Ascending aorta (tissue), 2 donors: ENCODE data around the gene KLHL17. TPM values are rescaled to one million over a fixed set of nuclear protein-coding genes. Genes with fewer than 3 reads are reported as not detected.

Experiments used
- DNase-seq, 2 donors: peaks; one replicate each; pipeline ENCODE4 v3.0.0-alpha.2; 2019; ENCODE audit warnings: low spot score in 2 of 2
- H3K27ac ChIP-seq, 2 donors: fragments of 200-600 bp; sonication (generic); one replicate each; pipeline ENCODE4 v1.5.1; 2016 to 2017; ENCODE audit warnings: mild to moderate bottlenecking in 1 of 2
- H3K27me3 ChIP-seq: fragments of 200-600 bp; sonication (generic); one replicate; pipeline ENCODE4 v1.5.1; 2017
- H3K36me3 ChIP-seq, 2 donors: fragments of 200-600 bp; sonication (generic); one replicate each; pipeline ENCODE4 v1.5.1; 2016
- H3K4me1 ChIP-seq, 2 donors: fragments of 200-600 bp; sonication (generic); one replicate each; pipeline ENCODE4 v1.5.1; 2016 to 2017; ENCODE audit warnings: mild to moderate bottlenecking in 1 of 2
- H3K4me3 ChIP-seq, 2 donors: fragments of 200-600 bp; sonication (generic); one replicate each; pipeline ENCODE4 v1.5.1; 2016 to 2017; ENCODE audit warnings: mild to moderate bottlenecking in 1 of 2
- H3K9me3 ChIP-seq, 2 donors: fragments of 200-600 bp; sonication (generic); one replicate each; pipeline ENCODE4 v1.5.1; 2016
- intact Hi-C: fragments of 100-400 bp; cut with DNase I; formaldehyde crosslinking; loops from one replicate; pipeline ENCODE4 v1.15.1; 2023
- total RNA-seq: library from RNA; depleted of rRNA; stranded (reverse); fragments of >200 nt; gene quantifications from one replicate; pipeline ENCODE4 v1.1.0, GENCODE V29; 2016
- TF ChIP-seq, protein P1 (sequence below), 3 experiments: fragments of 200-600 bp in 2 of 3; fragments of 450-650 bp in 1 of 3; sonication (generic) in 2 of 3; IDR thresholded peaks; one replicate each; pipeline ENCODE4 v1.5.1; 2016 to 2019; ENCODE audit warnings: antibody characterized with exemption in 3 of 3, mild to moderate bottlenecking in 1 of 3, moderate library complexity in 1 of 3

The KLHL17 gene
- total RNA-seq, 1 donor from 2014 or later: 16.6 TPM

DNA sequence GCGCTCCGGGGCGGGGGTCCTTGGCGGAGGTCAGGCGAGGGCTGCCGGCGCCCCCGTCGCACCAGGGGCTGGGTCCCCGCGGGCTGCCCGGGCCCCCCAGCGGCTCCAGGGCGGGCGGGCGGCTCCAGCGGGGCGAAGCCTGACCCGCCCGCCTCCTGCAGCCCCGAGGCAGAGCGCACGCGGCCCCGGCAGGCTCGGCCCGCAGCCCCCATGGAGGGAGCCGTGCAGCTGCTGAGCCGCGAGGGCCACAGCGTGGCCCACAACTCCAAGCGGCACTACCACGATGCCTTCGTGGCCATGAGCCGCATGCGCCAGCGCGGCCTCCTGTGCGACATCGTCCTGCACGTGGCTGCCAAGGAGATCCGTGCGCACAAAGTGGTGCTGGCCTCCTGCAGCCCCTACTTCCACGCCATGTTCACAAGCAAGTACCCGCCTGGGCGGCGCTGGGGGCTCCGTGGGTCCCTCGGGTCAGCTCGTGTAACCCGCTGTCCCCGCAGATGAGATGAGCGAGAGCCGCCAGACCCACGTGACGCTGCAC is 817 bp downstream of the KLHL17 start:
- H3K4me1 ChIP-seq: peaks cover 11 to 29% of the 10 kb centered on the region in 2 donors
- TF ChIP-seq, protein P1, sequence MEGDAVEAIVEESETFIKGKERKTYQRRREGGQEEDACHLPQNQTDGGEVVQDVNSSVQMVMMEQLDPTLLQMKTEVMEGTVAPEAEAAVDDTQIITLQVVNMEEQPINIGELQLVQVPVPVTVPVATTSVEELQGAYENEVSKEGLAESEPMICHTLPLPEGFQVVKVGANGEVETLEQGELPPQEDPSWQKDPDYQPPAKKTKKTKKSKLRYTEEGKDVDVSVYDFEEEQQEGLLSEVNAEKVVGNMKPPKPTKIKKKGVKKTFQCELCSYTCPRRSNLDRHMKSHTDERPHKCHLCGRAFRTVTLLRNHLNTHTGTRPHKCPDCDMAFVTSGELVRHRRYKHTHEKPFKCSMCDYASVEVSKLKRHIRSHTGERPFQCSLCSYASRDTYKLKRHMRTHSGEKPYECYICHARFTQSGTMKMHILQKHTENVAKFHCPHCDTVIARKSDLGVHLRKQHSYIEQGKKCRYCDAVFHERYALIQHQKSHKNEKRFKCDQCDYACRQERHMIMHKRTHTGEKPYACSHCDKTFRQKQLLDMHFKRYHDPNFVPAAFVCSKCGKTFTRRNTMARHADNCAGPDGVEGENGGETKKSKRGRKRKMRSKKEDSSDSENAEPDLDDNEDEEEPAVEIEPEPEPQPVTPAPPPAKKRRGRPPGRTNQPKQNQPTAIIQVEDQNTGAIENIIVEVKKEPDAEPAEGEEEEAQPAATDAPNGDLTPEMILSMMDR (IDR thresholded peaks at IDR 0.05): no peak
- intact Hi-C loops: no loop called here

DNA sequence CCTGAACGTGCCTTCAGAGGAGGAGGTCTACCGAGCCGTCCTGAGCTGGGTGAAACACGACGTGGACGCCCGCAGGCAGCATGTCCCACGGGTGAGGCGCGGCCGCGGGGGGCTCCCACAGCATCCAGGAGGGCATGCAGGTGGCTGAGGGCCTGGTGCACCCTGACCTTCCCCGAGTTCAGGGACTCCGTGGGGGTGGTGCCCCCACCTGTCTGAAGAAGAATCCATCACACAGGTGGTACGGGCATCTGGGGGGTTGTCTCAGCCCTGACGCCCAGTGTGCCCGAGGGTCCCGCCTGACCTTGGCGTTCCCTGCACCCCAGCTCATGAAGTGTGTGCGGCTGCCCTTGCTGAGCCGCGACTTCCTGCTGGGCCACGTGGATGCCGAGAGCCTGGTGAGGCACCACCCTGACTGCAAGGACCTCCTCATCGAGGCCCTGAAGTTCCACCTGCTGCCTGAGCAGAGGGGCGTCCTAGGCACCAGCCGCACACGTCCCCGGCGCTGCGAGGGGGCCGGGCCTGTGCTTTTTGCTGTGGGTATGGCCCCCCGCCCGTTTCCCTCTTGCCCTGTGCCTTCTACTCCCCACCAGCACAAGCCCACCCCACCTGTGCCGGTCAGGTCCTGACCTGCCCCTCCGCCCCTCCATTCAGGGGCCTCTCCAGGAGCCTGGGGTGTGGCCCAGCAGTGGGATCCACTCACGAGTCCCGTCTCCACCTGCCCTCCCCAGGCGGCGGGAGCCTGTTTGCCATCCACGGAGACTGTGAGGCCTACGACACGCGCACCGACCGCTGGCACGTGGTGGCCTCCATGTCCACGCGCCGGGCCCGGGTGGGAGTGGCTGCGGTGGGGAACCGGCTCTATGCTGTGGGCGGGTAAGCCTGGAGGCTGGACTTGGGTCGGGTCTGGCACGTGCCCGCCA is 2.3 kb downstream of the KLHL17 start:
- H3K9me3 ChIP-seq: no peaks in the 10 kb centered on the region
- DNase-seq: no peak
- intact Hi-C loops: no loop called here
- TF ChIP-seq, protein P1 (IDR thresholded peaks at IDR 0.05): no peak
- H3K27me3 ChIP-seq: no peaks in the 10 kb centered on the region
- H3K27ac ChIP-seq: no peak overlapping the region
- H3K4me3 ChIP-seq: no peak overlapping the region
- peaks cover 15 to 28% of the 10 kb centered on the region in 2 donors for H3K4me1 ChIP-seq
- H3K36me3 ChIP-seq: peaks cover 4 to 11% of the 10 kb centered on the region in 2 donors

More for the DNA sequence above, 817 bp downstream of the KLHL17 start:
- Histone ChIP-seq H3K36me3 (peaks cover 8 to 20% of the 10 kb centered on the region in 2 donors), H3K4me3 (peak overlapping the region; percentile 89 to 92), H3K9me3 (no peaks in the 10 kb centered on the region), H3K27me3 (no peaks in the 10 kb centered on the region), H3K27ac (no peak overlapping the region)
- no peak for DNase-seq

DNA sequence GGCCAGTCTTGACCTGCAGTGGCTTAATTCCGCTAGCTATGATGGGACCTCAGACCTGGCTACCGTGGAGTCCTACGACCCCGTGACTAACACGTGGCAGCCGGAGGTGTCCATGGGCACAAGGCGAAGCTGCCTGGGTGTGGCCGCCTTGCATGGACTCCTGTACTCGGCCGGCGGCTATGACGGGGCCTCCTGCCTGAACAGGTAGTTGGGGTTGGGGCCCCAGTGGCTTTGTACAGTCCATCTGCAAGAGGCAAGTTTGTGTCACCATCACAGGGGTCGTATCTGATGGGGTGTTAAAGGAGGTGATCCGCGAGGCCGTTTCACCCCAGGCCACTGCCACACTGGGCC is 2.9 kb downstream of the KLHL17 start:
- peaks cover 12 to 22% of the 10 kb centered on the region in 2 donors for H3K4me1 ChIP-seq

DNA sequence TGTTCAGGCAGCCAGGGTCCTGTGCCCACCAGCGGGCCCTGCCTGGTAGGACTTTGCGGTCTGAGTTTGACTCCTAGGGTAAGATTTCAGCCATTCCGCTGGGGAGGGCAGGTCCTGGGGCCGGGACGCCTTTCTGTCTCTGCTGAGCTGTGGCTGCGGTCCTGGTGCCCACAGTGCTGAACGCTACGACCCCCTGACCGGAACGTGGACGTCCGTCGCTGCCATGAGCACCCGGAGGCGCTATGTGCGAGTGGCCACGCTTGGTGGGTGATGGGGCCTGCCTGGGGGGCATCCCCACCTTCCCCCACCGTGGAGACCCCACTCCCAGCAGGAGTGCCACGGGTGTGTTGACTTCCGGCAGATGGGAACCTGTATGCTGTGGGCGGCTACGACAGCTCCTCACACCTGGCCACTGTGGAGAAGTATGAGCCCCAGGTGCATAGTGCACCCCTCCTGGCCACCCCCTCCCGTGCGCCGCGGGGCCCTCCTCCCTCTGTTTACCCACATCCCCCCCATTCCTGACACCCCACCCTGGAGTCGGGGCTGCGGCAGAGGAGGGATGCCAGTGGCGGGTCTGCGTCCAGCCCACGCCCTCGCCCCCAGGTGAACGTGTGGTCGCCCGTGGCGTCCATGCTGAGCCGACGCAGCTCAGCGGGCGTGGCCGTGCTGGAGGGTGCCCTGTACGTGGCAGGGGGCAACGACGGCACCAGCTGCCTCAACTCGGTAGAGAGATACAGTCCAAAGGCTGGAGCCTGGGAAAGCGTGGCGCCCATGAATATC is 3.6 kb downstream of the KLHL17 start:
- TF ChIP-seq, protein P1 (IDR thresholded peaks at IDR 0.05): no peak
- Histone ChIP-seq H3K36me3 (peaks cover 4 to 11% of the 10 kb centered on the region in 2 donors), H3K9me3 (no peaks in the 10 kb centered on the region), H3K27ac (no peak overlapping the region), H3K4me3 (no peak overlapping the region), H3K27me3 (no peaks in the 10 kb centered on the region), H3K4me1 (peaks cover 8 to 17% of the 10 kb centered on the region in 2 donors)
- no peak for DNase-seq
- intact Hi-C loops: no loop called here

More for the DNA sequence above, 2.9 kb downstream of the KLHL17 start:
- no peak for DNase-seq
- intact Hi-C loops: no loop called here
- no peaks in the 10 kb centered on the region for H3K9me3 ChIP-seq
- no peaks in the 10 kb centered on the region for H3K27me3 ChIP-seq
- H3K36me3 ChIP-seq: peaks cover 4 to 11% of the 10 kb centered on the region in 2 donors
- TF ChIP-seq, protein P1 (IDR thresholded peaks at IDR 0.05): no peak
- no peak overlapping the region for H3K27ac ChIP-seq
- no peak overlapping the region for H3K4me3 ChIP-seq

DNA sequence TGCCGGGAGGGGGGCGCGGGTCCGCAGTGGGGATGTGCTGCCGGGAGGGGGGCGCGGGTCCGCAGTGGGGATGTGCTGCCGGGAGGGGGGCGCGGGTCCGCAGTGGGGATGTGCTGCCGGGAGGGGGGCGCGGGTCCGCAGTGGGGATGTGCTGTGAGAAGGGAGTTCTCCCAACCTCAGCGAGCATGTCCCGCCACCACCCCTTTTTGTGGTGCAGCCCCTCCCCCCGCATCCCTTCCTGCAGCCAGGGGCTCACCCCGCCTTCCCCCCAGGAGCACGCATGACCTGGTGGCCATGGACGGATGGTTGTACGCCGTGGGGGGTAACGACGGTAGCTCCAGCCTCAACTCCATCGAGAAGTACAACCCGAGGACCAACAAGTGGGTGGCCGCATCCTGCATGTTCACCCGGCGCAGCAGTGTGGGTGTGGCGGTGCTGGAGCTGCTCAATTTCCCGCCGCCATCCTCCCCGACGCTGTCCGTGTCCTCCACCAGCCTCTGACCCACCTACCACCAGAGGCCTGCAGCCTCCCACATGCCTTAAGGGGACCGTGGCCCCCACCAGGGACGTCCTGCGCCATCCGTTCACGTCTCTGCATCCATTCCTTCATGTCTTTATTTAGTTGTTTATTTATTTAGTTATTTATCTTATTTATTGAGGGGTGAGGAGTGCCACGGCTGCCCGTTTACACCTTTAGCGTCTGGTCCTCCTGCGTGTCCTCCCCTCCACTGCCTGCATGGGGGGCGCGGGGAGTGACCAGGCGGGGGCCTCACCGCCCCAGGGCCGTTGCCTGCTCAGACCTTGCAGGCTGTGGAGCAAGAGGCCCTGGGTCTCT is 4.5 kb downstream of the KLHL17 start:
- TF ChIP-seq, protein P1 (IDR thresholded peaks at IDR 0.05): no peak
- H3K27me3 ChIP-seq: no peaks in the 10 kb centered on the region
- no peak for DNase-seq
- no peaks in the 10 kb centered on the region for H3K9me3 ChIP-seq
- no peak overlapping the region for H3K4me3 ChIP-seq
- intact Hi-C loops: no loop called here
- H3K36me3 ChIP-seq: peaks cover 4 to 11% of the 10 kb centered on the region in 2 donors
- no peak overlapping the region for H3K27ac ChIP-seq
- H3K4me1 ChIP-seq: peaks cover 8 to 11% of the 10 kb centered on the region in 2 donors
